Endothelial cell of umbilical vein (primary cell): ENCODE data around the gene AGPS. TPM values are rescaled to one million over a fixed set of nuclear protein-coding genes. Genes with fewer than 3 reads are reported as not detected.

ENCODE experiments used
- BruUV-seq: library from RNA; stranded (reverse); fragments of 400-500 nt; replicated peaks from 2 replicates; lab custom pipeline; 2021; lab: Mats Ljungman, UMichigan
- CTCF ChIA-PET: fragments of 300-600, 350-600 bp; sonication (Branson Sonifier 250); formaldehyde crosslinking; loops from one replicate; lab custom pipeline; 2021; ENCODE audit warnings: antibody characterized with exemption, inconsistent platforms; lab: Charles Lee
- POLR2A ChIA-PET: fragments of 300-600, 350-600 bp; sonication (Branson Sonifier 250); formaldehyde crosslinking; loops from one replicate; lab custom pipeline; 2021; ENCODE audit warnings: antibody characterized with exemption, inconsistent platforms; lab: Charles Lee
- DNase-seq: peaks from one replicate; pipeline ENCODE4 v3.0.0-alpha.2; 2011; ENCODE audit warnings: low read depth, low spot score
- FAIRE-seq: peaks from 2 replicates; lab custom pipeline; 2011; peaks lifted over from hg19 to GRCh38; lab: Jason Lieb, UNC
- H2AFZ ChIP-seq: 2 replicates; pipeline ENCODE4 v1.6.0; 2012; ENCODE audit warnings: low read depth, low read length, control low read depth, inconsistent platforms
- H3K27ac ChIP-seq: 2 replicates; pipeline ENCODE4 v1.5.1; 2011; ENCODE audit warnings: low read depth, mild to moderate bottlenecking, control low read depth, low read length, moderate library complexity; ENCODE audit not compliant: insufficient read depth
- H3K27me3 ChIP-seq, 2 experiments: 2 replicates each; pipeline versions ENCODE4 v1.6.0 to v1.6.1; 2011; ENCODE audit warnings: low read length in 2 of 2, mixed read lengths in 1 of 2; ENCODE audit not compliant: control insufficient read depth in 2 of 2, insufficient read depth in 2 of 2
- H3K36me3 ChIP-seq, 2 experiments: 2 replicates in 1 of 2; 3 replicates in 1 of 2; pipeline ENCODE4 v1.5.1; 2011; ENCODE audit warnings: low read length in 2 of 2, mild to moderate bottlenecking in 1 of 2, moderate library complexity in 1 of 2; ENCODE audit not compliant: control insufficient read depth in 2 of 2, insufficient read depth in 2 of 2; ENCODE audit errors: extremely low read depth in 1 of 2
- H3K4me1 ChIP-seq: 3 replicates; pipeline ENCODE4 v1.5.1; 2011; ENCODE audit warnings: mild to moderate bottlenecking, low read length; ENCODE audit not compliant: control insufficient read depth, insufficient read depth; ENCODE audit errors: extremely low read depth
- H3K4me2 ChIP-seq: 2 replicates; pipeline ENCODE4 v1.6.1; 2011; ENCODE audit warnings: low read length, control low read depth, mixed read lengths; ENCODE audit not compliant: insufficient read depth
- H3K4me3 ChIP-seq, 3 experiments: fragments of 200-600 bp in 1 of 3; sonication (generic), shearing (Covaris generic) in 1 of 3; replicated peaks in 1 of 3; 2 replicates each; pipeline ENCODE4 v1.5.1; 2011 to 2016; ENCODE audit warnings: control low read depth in 3 of 3, low read length in 3 of 3, mild to moderate bottlenecking in 2 of 3, inconsistent platforms in 1 of 3, low read depth in 1 of 3, moderate library complexity in 1 of 3; ENCODE audit not compliant: insufficient read depth in 1 of 3
- H3K79me2 ChIP-seq: 2 replicates; pipeline ENCODE4 v1.6.0; 2012; ENCODE audit warnings: low read length, inconsistent platforms; ENCODE audit not compliant: control insufficient read depth, insufficient read depth
- H3K9ac ChIP-seq: replicated peaks from 2 replicates; pipeline ENCODE3; 2011; ENCODE audit warnings: low read length, control low read depth; ENCODE audit not compliant: insufficient read depth; ENCODE audit errors: extremely low read depth
- H3K9me1 ChIP-seq: replicated peaks from 3 replicates; pipeline ENCODE4 v1.6.0; 2011; ENCODE audit warnings: mild to moderate bottlenecking, low read length; ENCODE audit not compliant: control insufficient read depth, insufficient read depth; ENCODE audit errors: extremely low read depth
- H3K9me3 ChIP-seq: replicated peaks from 2 replicates; pipeline ENCODE4 v1.5.1; 2012; ENCODE audit warnings: low read length, inconsistent platforms; ENCODE audit not compliant: control insufficient read depth, insufficient read depth
- H4K20me1 ChIP-seq: replicated peaks from 2 replicates; pipeline ENCODE3; 2011; ENCODE audit warnings: mild to moderate bottlenecking, low read length; ENCODE audit not compliant: control insufficient read depth, insufficient read depth; ENCODE audit errors: extremely low read depth
- EZH2 ChIP-seq: IDR thresholded peaks from 2 replicates; pipeline ENCODE4 v1.6.1; 2012; ENCODE audit warnings: borderline replicate concordance, low read depth, mild to moderate bottlenecking, moderate library complexity, low read length, inconsistent platforms; ENCODE audit not compliant: severe bottlenecking
- FOS ChIP-seq: IDR thresholded peaks from 2 replicates; pipeline ENCODE4 v1.6.1; 2011; ENCODE audit warnings: mild to moderate bottlenecking, low read length, moderate library complexity, borderline replicate concordance; ENCODE audit not compliant: insufficient read depth
- GATA2 ChIP-seq: IDR thresholded peaks from 2 replicates; pipeline ENCODE4 v1.7.0; 2011; ENCODE audit warnings: low read depth, mild to moderate bottlenecking, moderate library complexity, mixed read lengths, low read length; ENCODE audit not compliant: insufficient read length, insufficient read depth
- JUN ChIP-seq: IDR thresholded peaks from 2 replicates; pipeline ENCODE4 v1.6.1; 2011; ENCODE audit warnings: borderline replicate concordance, low read depth; ENCODE audit not compliant: insufficient read length, insufficient read depth
- MAX ChIP-seq: IDR thresholded peaks from 2 replicates; pipeline ENCODE4 v1.6.1; 2011; ENCODE audit not compliant: insufficient read depth, insufficient read length
- MYC ChIP-seq: IDR thresholded peaks from one replicate; pipeline ENCODE4 v1.6.1; 2011; ENCODE audit warnings: mild to moderate bottlenecking, low read depth, low read length
- POLR2A ChIP-seq: IDR thresholded peaks from 2 replicates; pipeline ENCODE4 v1.6.1; 2012; ENCODE audit warnings: low read depth, mild to moderate bottlenecking, control low read depth, low read length
- POLR2AphosphoS5 ChIP-seq: IDR thresholded peaks from 2 replicates; pipeline ENCODE4 v1.6.1; 2012; ENCODE audit warnings: low read depth, mild to moderate bottlenecking, control low read depth, low read length, moderate library complexity; ENCODE audit not compliant: insufficient read depth
- dilution Hi-C: fragments of 300-500 bp; cut with MboI; formaldehyde crosslinking; loops from one replicate; pipeline ENCODE4 v1.15.0; 2019; ENCODE audit warnings: low sequenced_read_pairs; ENCODE audit not compliant: extremely low pct_ligation_motif_present
- intact Hi-C: fragments of 100-400 bp; cut with micrococcal nuclease; formaldehyde crosslinking; loops from one replicate; pipeline ENCODE4 v1.10.0; 2022
- polyA plus RNA-seq, 4 experiments: library from polyadenylated mRNA; depleted of rRNA in 3 of 4; stranded (reverse) in 3 of 4; unstranded in 1 of 4; fragments of >200 nt; gene quantifications; 2 replicates each; pipeline versions ENCODE4 v1.2.1 to v1.2.3, GENCODE V29; 2011 to 2012; ENCODE audit warnings: missing spikeins in 1 of 4
- total RNA-seq: library from RNA; stranded (reverse); gene quantifications from 2 replicates; pipeline ENCODE4 v1.2.3, GENCODE V29; 2021
- TF ChIP-seq, protein P1 (sequence below), 2 donors: IDR thresholded peaks; 1 replicate in 1 of 2; 2 replicates in 1 of 2; pipeline ENCODE4 v1.5.1; 2011; ENCODE audit warnings: low read length in 2 of 2, mild to moderate bottlenecking in 2 of 2, moderate library complexity in 2 of 2, control low read depth in 1 of 2, inconsistent platforms in 1 of 2, low read depth in 1 of 2; ENCODE audit not compliant: insufficient read depth in 1 of 2; ENCODE audit errors: extremely low read depth in 1 of 2

AGPS gene
- total and polyA plus RNA-seq, 2 donors (not counting 3 experiments of a cell fraction or from before 2014, with no cell fraction given) = 10.1 to 96.5 TPM

DNA sequence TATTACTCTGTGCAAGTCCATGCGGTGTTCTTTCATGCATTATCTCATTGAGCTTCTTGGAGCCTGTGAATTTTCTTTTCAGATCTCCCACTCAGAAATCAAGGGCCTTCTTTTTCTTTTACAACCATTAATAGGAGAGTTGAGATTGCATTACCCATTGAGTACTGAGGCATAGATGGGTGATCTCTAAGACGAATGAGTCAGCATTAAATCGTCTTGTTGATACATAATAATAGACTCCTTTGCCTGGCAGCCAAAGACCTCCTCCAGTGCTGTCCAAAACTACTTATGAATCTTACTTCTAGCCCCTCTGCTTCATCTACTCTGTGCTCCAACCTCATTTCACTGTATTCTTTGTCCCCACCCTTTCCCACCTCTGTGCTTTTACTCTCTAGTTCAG lies 180.5 kb downstream of the AGPS start:
- dilution Hi-C loops = no loop called here
- FAIRE-seq = no peak
- H3K79me2 ChIP-seq = no peaks in the 10 kb centered on the region
- no peak for DNase-seq
- H3K4me2 ChIP-seq = no peak overlapping the region
- H3K36me3 ChIP-seq = no peaks in the 10 kb centered on the region
- no peak overlapping the region for H2AFZ ChIP-seq
- H3K9me1 ChIP-seq = no peaks in the 10 kb centered on the region
- H3K27me3 ChIP-seq = peaks cover 0 to 4% of the 10 kb centered on the region in 2 experiments
- no peak overlapping the region for H3K9ac ChIP-seq
- H3K4me3 ChIP-seq = no peak overlapping the region
- no peak for TF ChIP-seq MAX
- TF ChIP-seq POLR2AphosphoS5 = no peak
- no peak for TF ChIP-seq POLR2A
- no peak for TF ChIP-seq GATA2
- TF ChIP-seq JUN = no peak
- TF ChIP-seq EZH2 = no peak
- no peak for TF ChIP-seq MYC
- TF ChIP-seq, protein P1, sequence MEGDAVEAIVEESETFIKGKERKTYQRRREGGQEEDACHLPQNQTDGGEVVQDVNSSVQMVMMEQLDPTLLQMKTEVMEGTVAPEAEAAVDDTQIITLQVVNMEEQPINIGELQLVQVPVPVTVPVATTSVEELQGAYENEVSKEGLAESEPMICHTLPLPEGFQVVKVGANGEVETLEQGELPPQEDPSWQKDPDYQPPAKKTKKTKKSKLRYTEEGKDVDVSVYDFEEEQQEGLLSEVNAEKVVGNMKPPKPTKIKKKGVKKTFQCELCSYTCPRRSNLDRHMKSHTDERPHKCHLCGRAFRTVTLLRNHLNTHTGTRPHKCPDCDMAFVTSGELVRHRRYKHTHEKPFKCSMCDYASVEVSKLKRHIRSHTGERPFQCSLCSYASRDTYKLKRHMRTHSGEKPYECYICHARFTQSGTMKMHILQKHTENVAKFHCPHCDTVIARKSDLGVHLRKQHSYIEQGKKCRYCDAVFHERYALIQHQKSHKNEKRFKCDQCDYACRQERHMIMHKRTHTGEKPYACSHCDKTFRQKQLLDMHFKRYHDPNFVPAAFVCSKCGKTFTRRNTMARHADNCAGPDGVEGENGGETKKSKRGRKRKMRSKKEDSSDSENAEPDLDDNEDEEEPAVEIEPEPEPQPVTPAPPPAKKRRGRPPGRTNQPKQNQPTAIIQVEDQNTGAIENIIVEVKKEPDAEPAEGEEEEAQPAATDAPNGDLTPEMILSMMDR (IDR thresholded peaks at IDR 0.05; ENCODE audit: extremely low read depth in 1 of 2, insufficient read depth in 1 of 2, low read depth in 1 of 2, low read length in 2 of 2) = no peak
- TF ChIP-seq FOS = no peak
- H3K4me1 ChIP-seq = no peaks in the 10 kb centered on the region
- ChIA-PET CTCF (no interaction called here), POLR2A (no interaction called here)
- intact Hi-C loops = no loop called here
- H3K9me3 ChIP-seq = no peaks in the 10 kb centered on the region
- H4K20me1 ChIP-seq = no peaks in the 10 kb centered on the region
- no peak overlapping the region for H3K27ac ChIP-seq
- BruUV-seq = no TSS peak
